GM10847 (cell line): Measurements from ENCODE around the gene ITGBL1.

Source experiments
- POLR2A ChIP-seq: IDR thresholded peaks from 2 replicates; pipeline ENCODE4 v1.6.1; 2011; ENCODE audit not compliant: insufficient read length; ENCODE audit errors: extremely low read depth

ITGBL1 gene

GRCh38 chr13:101621099-101621498 is 168.6 kb downstream of the ITGBL1 start:
- no peak for TF ChIP-seq POLR2A

DNA sequence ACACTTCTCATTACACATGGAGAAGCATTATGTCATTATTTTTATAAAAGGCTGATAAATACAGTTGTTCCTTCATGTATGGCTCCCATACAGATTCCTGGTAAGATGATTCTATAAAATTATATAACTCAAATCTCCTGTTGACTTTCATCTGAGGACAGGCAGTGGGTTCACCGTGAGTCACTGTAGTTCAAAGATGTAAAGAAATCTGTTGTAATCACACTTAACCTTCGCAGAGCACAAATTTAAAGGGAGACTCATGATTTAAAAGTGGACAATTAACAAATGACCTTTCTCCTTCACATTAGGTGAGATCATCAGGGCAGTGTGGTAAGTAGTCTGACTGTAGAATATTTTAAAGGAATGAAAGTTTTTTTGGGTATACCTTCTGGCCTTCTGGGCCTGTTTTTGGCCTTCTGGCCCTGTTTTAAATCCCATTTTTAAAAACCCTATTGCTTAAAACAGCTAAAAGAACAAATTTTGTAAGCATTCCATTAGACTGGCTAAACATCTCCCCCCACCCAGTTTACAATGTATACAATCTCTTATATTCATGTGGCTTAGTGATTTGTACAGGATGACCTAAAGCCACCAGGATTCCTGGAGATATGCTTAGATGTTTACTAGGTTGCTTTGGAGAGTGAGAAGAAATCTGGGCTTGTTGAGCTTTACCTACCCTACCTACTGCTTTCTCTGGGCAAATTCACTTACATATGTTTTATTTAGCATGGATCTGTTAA is 171.2 kb downstream of the ITGBL1 start:
- TF ChIP-seq POLR2A, result no peak

DNA sequence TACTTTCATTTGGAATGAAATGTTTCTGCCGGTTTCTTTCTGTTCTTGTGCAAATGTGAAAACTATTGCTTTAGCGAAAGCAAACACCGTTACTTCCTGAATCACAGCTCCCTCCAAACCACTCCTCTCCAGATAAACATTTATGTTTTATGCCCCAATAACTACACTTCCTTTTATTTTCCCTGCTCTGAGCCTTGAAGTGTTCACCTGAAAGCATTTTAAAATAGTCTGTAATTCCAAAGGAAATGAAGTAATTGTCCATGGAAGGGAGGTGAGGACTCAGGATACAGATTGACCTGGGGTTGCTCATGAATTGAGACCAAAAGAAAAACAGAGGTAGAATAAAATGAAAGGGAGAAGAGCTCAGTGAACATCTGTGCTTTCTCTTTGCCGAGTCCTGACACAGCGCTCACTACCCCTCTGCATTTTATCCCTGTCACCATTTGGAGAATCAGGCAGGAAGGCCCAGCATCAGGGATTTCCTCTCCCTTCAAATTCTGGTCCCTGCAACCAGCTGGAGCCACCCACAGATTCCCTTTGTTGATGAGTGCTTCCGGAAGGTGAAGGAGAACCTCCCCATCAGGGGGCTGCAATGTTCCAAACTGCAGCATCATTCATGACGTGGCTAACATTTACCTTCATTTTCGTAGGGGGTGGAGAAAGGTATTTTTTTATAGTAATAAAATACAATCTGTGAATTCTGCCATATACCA is 171.9 kb downstream of the ITGBL1 start:
- no peak for TF ChIP-seq POLR2A

DNA sequence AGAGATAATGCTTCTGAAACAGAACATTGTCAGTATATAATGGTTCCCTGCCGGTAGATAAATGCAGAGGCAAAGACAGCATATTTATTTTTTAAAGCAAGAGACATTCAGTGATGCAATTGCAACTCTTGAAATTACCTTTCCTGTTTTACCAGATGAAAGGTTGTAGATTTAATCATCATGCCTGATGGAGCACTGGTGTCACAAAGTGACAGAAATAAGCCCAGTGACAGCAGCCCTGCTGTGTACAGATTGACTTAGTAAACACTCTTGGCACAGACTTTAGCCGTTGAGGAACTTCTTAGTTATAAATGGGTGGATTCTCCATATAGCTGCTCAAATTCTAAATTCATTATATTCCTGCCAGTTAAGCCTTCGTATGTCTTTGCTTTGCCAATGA is 172.5 kb downstream of the ITGBL1 start:
- TF ChIP-seq POLR2A, result no peak

- no peak for TF ChIP-seq POLR2A
These were observed 174.6 kb downstream of the ITGBL1 start for GRCh38 chr13:101626925-101627555.

DNA sequence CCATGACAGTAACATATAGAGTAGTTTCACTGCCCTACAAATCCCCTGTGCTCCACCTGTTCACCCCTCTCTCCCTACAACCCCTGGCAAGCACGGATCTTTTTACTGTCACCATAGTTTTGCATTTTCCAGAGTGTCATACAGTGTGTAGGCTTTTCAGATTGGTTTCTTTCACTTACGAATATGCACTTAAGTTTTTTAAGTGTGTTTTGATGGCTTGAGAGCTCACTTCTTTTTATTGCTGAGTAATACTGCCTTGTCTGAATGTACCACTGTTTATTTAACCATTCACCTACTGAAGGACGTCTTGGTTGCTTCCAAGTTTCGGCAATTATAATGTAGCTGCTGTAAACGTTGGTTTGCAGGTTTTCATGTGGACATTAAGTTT is 175.1 kb downstream of the ITGBL1 start:
- no peak for TF ChIP-seq POLR2A

- no peak for TF ChIP-seq POLR2A
These were observed 176.4 kb downstream of the ITGBL1 start for GRCh38 chr13:101628900-101629299.

DNA sequence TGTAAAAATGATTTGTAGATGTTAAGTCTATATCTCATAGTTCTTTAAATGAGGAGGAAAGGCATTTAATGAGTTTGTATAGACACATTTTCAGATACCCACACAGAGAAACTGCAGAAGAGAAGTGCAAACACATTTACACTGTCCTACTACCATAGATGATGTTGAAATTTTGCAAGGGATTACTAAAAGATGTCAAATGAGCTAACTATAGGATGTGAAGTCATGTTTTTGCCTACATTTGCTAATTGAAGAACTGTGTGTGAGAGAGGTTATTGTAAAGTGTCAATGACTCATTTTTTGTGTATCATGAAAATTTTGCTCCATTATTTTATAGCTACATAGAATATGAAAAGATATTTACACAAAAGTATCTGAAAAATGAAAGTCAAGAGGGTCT is 178.9 kb downstream of the ITGBL1 start:
- no peak for TF ChIP-seq POLR2A

DNA sequence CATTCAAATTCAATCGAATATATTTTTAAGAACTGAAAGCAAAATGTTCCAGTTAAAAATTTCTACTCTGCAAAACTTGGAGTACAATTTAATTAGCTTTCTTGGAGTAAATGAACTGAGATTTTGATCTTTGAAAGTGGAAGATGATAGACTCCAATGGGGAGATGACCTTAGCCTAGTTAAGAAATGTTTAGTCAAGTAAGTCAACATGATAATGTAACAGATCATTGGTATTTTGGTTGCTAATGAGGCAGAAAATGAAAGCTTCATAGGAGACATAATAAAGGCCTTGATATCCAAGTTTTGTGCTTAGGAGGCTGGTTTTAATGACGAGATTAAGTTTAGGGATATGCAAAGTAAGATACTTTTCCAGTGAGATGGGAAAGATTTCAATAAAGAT is 181.7 kb downstream of the ITGBL1 start:
- TF ChIP-seq POLR2A, result no peak

DNA sequence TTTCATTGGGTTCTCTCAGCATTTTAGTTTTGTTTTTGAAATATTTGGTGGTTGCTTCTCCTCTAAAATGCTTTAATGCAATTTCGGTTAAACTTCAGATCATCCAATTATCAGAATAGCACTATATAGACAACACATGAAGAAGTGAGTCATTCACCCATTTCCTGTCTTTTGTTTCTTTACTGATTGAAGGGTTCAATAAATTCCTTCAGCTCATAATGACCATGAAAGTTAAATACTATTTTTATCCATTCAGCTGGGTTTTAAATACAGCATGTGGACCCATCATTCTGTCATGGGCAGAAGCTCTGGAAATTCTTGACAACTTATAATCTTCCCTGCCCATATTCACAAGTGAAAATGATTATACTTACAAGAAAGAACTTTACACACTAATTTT is 187.2 kb downstream of the ITGBL1 start:
- no peak for TF ChIP-seq POLR2A

GRCh38 chr13:101640788-101641400 is 188.4 kb downstream of the ITGBL1 start:
- no peak for TF ChIP-seq POLR2A

- no peak for TF ChIP-seq POLR2A
These were observed 193.4 kb downstream of the ITGBL1 start for GRCh38 chr13:101645871-101646270.

- TF ChIP-seq POLR2A, result no peak
These were observed 195.3 kb downstream of the ITGBL1 start for GRCh38 chr13:101647760-101648159.

GRCh38 chr13:101648766-101649487 is 196.5 kb downstream of the ITGBL1 start:
- no peak for TF ChIP-seq POLR2A

DNA sequence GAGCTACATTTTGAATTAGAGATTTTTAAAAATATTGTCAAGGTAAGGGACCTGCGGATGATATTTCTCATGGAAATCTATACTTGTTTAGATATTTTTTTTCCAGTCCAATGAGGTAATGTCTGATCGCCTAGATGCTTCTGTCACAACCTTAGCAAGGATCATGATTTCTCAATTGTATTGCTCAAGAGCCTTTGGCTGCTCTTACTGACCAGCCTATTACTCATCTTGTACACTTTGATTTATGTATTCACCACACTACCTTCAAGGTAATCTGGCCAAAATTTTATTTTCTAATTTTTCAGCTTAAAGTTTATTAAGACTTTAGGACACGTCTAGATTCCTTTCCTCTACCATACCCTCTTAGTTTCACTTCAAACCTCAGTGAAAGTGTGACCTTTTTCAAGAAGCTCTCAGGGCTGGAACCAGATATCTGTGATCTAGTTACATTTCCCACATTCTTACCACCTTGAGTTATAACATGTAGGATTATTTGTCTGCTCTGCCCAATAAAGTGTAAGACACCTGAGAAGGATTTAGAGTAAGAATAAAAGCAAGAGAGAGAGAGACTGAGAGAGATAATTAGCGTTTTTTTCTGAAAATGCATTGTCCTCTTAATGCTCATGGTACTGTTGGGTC is 197.1 kb downstream of the ITGBL1 start:
- no peak for TF ChIP-seq POLR2A

GRCh38 chr13:101654883-101655282 is 202.4 kb downstream of the ITGBL1 start:
- TF ChIP-seq POLR2A, result no peak
